SU-DHL-6 (cell line): ENCODE measurements around the gene DPH1.

ENCODE experiments used
- EZH2phosphoT487 ChIP-seq: fragments of 200-600 bp; sonication (generic), shearing (Covaris generic); conservative IDR thresholded peaks from 2 replicates; pipeline ENCODE4 v1.6.1; 2018; ENCODE audit warnings: mild to moderate bottlenecking, antibody characterized with exemption, low read length, moderate library complexity, mixed read lengths
- TF ChIP-seq, protein P1 (sequence below): fragments of 200-600 bp; sonication (generic); IDR thresholded peaks from one replicate; pipeline ENCODE4 v1.5.1; 2017; ENCODE audit warnings: antibody characterized with exemption, mild to moderate bottlenecking, low read length, moderate library complexity; ENCODE audit not compliant: insufficient read depth, poor library complexity, severe bottlenecking

DNA sequence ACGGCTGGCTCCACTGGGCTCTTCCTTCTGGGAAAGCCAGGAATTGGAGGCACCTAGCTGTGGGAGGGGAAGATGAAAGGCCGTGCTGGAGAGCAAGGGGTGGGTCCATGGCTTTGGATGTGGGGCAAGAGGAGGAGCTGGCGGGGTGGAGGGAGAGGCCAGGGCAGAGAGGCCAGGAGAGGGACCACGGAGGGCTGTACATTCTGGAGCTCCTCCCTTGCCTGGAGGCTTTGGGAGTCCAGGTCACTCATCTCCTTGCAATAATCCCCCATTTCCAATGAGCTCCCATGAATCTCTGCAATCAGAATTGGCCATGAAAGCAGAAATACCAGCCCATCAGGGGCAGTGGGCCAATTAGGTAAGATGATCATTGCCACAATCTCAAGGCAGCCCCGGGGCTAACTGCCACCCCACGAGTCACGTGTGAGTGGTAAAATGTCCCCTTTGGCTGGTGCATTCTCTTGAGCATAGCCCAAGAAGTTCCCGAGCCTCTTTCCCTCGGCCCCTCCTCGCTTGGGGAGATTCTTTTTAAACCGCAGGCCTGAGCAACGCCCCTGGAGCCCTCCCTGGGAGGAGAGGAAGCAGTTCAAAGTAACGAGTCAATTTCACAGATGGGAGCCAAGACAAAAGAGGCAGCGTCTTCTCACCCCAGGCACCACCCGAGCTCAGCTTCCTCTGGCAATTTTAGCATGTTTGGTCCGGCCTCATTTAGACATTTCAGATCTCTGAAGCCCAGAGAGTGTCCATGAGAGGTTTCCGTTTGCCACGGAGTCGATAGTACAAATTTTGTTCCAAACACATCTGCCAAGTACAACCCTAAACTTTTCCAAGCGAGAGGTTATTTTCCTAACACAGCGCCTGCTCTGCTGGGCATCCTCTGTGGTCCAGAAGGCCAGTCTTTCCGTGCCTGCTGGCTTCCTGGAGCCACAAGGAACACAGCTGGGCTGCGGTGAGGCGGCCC, 18.3 kb upstream of the DPH1 start:
- TF ChIP-seq, protein P1, sequence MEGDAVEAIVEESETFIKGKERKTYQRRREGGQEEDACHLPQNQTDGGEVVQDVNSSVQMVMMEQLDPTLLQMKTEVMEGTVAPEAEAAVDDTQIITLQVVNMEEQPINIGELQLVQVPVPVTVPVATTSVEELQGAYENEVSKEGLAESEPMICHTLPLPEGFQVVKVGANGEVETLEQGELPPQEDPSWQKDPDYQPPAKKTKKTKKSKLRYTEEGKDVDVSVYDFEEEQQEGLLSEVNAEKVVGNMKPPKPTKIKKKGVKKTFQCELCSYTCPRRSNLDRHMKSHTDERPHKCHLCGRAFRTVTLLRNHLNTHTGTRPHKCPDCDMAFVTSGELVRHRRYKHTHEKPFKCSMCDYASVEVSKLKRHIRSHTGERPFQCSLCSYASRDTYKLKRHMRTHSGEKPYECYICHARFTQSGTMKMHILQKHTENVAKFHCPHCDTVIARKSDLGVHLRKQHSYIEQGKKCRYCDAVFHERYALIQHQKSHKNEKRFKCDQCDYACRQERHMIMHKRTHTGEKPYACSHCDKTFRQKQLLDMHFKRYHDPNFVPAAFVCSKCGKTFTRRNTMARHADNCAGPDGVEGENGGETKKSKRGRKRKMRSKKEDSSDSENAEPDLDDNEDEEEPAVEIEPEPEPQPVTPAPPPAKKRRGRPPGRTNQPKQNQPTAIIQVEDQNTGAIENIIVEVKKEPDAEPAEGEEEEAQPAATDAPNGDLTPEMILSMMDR = no peak
- TF ChIP-seq EZH2phosphoT487 = no peak
